Activated naive CD8-positive, alpha-beta T cell treated with anti-CD3 and anti-CD28 coated beads for 36 hours (primary cell): ENCODE data around the gene MRC2. TPM values are rescaled to one million over a fixed set of nuclear protein-coding genes. Genes with fewer than 3 reads are reported as not detected.
"Not testable (repeated sequence)": the region's sequence is repeated elsewhere in the genome, so short reads cannot be mapped to it uniquely, and the experiment has no call there.

Experiments used
- DNase-seq: peaks from one replicate; pipeline ENCODE4 v3.0.0; 2021
- H3K27ac Mint-ChIP-seq: one replicate; pipeline ENCODE4 v1.8.0; 2022; ENCODE audit warnings: mild to moderate bottlenecking, moderate library complexity, mixed read lengths
- H3K27me3 Mint-ChIP-seq: one replicate; pipeline ENCODE4 v1.8.0; 2022; ENCODE audit warnings: mild to moderate bottlenecking, mixed read lengths
- H3K36me3 Mint-ChIP-seq: one replicate; pipeline ENCODE4 v1.8.0; 2021; ENCODE audit warnings: mild to moderate bottlenecking, mixed read lengths
- H3K4me1 Mint-ChIP-seq: one replicate; pipeline ENCODE4 v1.8.0; 2021; ENCODE audit warnings: mixed read lengths
- H3K4me3 Mint-ChIP-seq: one replicate; pipeline ENCODE4 v1.8.0; 2022; ENCODE audit warnings: mild to moderate bottlenecking, moderate library complexity, mixed read lengths
- H3K9me3 Mint-ChIP-seq: one replicate; pipeline ENCODE4 v1.8.0; 2022; ENCODE audit warnings: mixed read lengths
- total RNA-seq, 2 experiments: library from RNA; stranded (reverse); gene quantifications; one replicate each; pipeline ENCODE4 v1.2.3, GENCODE V29; 2021

MRC2 gene
- total RNA-seq, 2 experiments from 2014 or later: 5.1 to 5.8 TPM

- Mint-ChIP-seq H3K27ac (no peak overlapping the region), H3K4me1 (peaks cover 7% of the 10 kb centered on the region), H3K27me3 (no peaks in the 10 kb centered on the region), H3K4me3 (no peak overlapping the region), H3K9me3 (no peaks in the 10 kb centered on the region), H3K36me3 (peaks cover 32% of the 10 kb centered on the region)
- DNase-seq: no peak
Measured at GRCh38 chr17:62601471-62601870, 26.0 kb upstream of the MRC2 start.

GRCh38 chr17:62603783-62604182 lies 23.7 kb upstream of the MRC2 start:
- not testable (repeated sequence) for H3K27me3 Mint-ChIP-seq, H3K4me3 Mint-ChIP-seq, DNase-seq, H3K9me3 Mint-ChIP-seq, H3K27ac Mint-ChIP-seq, H3K4me1 Mint-ChIP-seq
- H3K36me3 Mint-ChIP-seq: peaks cover 22% of the 10 kb centered on the region

GRCh38 chr17:62605588-62605987 lies 21.9 kb upstream of the MRC2 start:
- peaks cover 23% of the 10 kb centered on the region for H3K36me3 Mint-ChIP-seq
- H3K27ac Mint-ChIP-seq: no peak overlapping the region
- no peaks in the 10 kb centered on the region for H3K9me3 Mint-ChIP-seq
- peaks cover 7% of the 10 kb centered on the region for H3K4me1 Mint-ChIP-seq
- no peak for DNase-seq
- H3K27me3 Mint-ChIP-seq: no peaks in the 10 kb centered on the region
- H3K4me3 Mint-ChIP-seq: no peak overlapping the region

GRCh38 chr17:62611292-62611691 lies 16.2 kb upstream of the MRC2 start:
- Mint-ChIP-seq H3K4me3 (no peak overlapping the region), H3K9me3 (no peaks in the 10 kb centered on the region), H3K27me3 (no peaks in the 10 kb centered on the region), H3K36me3 (peaks cover 28% of the 10 kb centered on the region), H3K27ac (no peak overlapping the region), H3K4me1 (peaks cover 6% of the 10 kb centered on the region)
- no peak for DNase-seq

- no peaks in the 10 kb centered on the region for H3K27me3 Mint-ChIP-seq
- H3K4me3 Mint-ChIP-seq: no peak overlapping the region
- no peak for DNase-seq
- H3K4me1 Mint-ChIP-seq: peaks cover 6% of the 10 kb centered on the region
- H3K9me3 Mint-ChIP-seq: no peaks in the 10 kb centered on the region
- H3K27ac Mint-ChIP-seq: no peak overlapping the region
- H3K36me3 Mint-ChIP-seq: peaks cover 27% of the 10 kb centered on the region
Measured at GRCh38 chr17:62611728-62612127, 15.7 kb upstream of the MRC2 start.

- DNase-seq, H3K4me1 Mint-ChIP-seq: not testable (repeated sequence)
Measured at GRCh38 chr17:62612289-62612688, 15.2 kb upstream of the MRC2 start.

GRCh38 chr17:62613095-62613494 lies 14.4 kb upstream of the MRC2 start:
- H3K4me3 Mint-ChIP-seq, H3K27me3 Mint-ChIP-seq, DNase-seq, H3K9me3 Mint-ChIP-seq, H3K4me1 Mint-ChIP-seq, H3K27ac Mint-ChIP-seq: not testable (repeated sequence)
- peaks cover 28% of the 10 kb centered on the region for H3K36me3 Mint-ChIP-seq

More at GRCh38 chr17:62612289-62612688, 15.2 kb upstream of the MRC2 start:
- not testable (repeated sequence) for H3K27me3 Mint-ChIP-seq, H3K9me3 Mint-ChIP-seq, H3K4me3 Mint-ChIP-seq, H3K27ac Mint-ChIP-seq
- peaks cover 26% of the 10 kb centered on the region for H3K36me3 Mint-ChIP-seq

GRCh38 chr17:62614142-62614541 lies 13.3 kb upstream of the MRC2 start:
- Mint-ChIP-seq H3K36me3 (peaks cover 25% of the 10 kb centered on the region), H3K9me3 (no peaks in the 10 kb centered on the region), H3K4me3 (no peak overlapping the region), H3K4me1 (peaks cover 6% of the 10 kb centered on the region), H3K27ac (no peak overlapping the region), H3K27me3 (no peaks in the 10 kb centered on the region)
- DNase-seq: no peak

GRCh38 chr17:62615503-62615902 lies 12.0 kb upstream of the MRC2 start:
- H3K9me3 Mint-ChIP-seq: no peaks in the 10 kb centered on the region

GRCh38 chr17:62616993-62617893 lies 10.2 kb upstream of the MRC2 start:
- no peaks in the 10 kb centered on the region for H3K9me3 Mint-ChIP-seq

More at GRCh38 chr17:62615503-62615902, 12.0 kb upstream of the MRC2 start:
- no peak for DNase-seq
- H3K36me3 Mint-ChIP-seq: peaks cover 20% of the 10 kb centered on the region
- H3K4me3 Mint-ChIP-seq: no peak overlapping the region
- no peak overlapping the region for H3K27ac Mint-ChIP-seq
- H3K27me3 Mint-ChIP-seq: no peaks in the 10 kb centered on the region
- peaks cover 6% of the 10 kb centered on the region for H3K4me1 Mint-ChIP-seq

GRCh38 chr17:62617894-62618472 lies 9.5 kb upstream of the MRC2 start:
- Mint-ChIP-seq H3K27me3 (no peaks in the 10 kb centered on the region), H3K4me3 (no peak overlapping the region), H3K27ac (peak overlapping the region; percentile 34), H3K9me3 (no peaks in the 10 kb centered on the region), H3K4me1 (no peaks in the 10 kb centered on the region), H3K36me3 (peaks cover 11% of the 10 kb centered on the region)
- DNase-seq: no peak

More at GRCh38 chr17:62616993-62617893, 10.2 kb upstream of the MRC2 start:
- DNase-seq: no peak
- Mint-ChIP-seq H3K36me3 (peaks cover 11% of the 10 kb centered on the region), H3K4me3 (no peak overlapping the region), H3K27me3 (no peaks in the 10 kb centered on the region), H3K27ac (peak overlapping the region; percentile 34), H3K4me1 (no peaks in the 10 kb centered on the region)

- H3K4me3 Mint-ChIP-seq: no peak overlapping the region
- H3K36me3 Mint-ChIP-seq: peaks cover 11% of the 10 kb centered on the region
- no peak for DNase-seq
- H3K9me3 Mint-ChIP-seq: no peaks in the 10 kb centered on the region
- H3K4me1 Mint-ChIP-seq: no peaks in the 10 kb centered on the region
- H3K27me3 Mint-ChIP-seq: no peaks in the 10 kb centered on the region
- H3K27ac Mint-ChIP-seq: no peak overlapping the region
Measured at GRCh38 chr17:62618647-62619416, 8.6 kb upstream of the MRC2 start.

GRCh38 chr17:62619417-62620155 lies 7.9 kb upstream of the MRC2 start:
- Mint-ChIP-seq H3K4me1 (no peaks in the 10 kb centered on the region), H3K36me3 (peaks cover 11% of the 10 kb centered on the region), H3K9me3 (no peaks in the 10 kb centered on the region), H3K27ac (no peak overlapping the region), H3K4me3 (no peak overlapping the region), H3K27me3 (no peaks in the 10 kb centered on the region)
- DNase-seq: no peak

GRCh38 chr17:62621223-62621622 lies 6.2 kb upstream of the MRC2 start:
- Mint-ChIP-seq H3K27ac (no peak overlapping the region), H3K36me3 (peaks cover 10% of the 10 kb centered on the region), H3K9me3 (no peaks in the 10 kb centered on the region), H3K27me3 (no peaks in the 10 kb centered on the region), H3K4me3 (no peak overlapping the region), H3K4me1 (no peaks in the 10 kb centered on the region)
- no peak for DNase-seq
